NOMO-1 treated with DMSO at 0.1 percent for 48 hours (cell line): Measurements from ENCODE around the gene LEMD3.
"Not testable (repeated sequence)": the region's sequence is repeated elsewhere in the genome, so short reads cannot be mapped to it uniquely, and the experiment has no call there.

Experiments
- DNase-seq: peaks from one replicate; lab custom pipeline; 2025; ENCODE audit not compliant: unreplicated experiment; lab: John Stamatoyannopoulos, UW

LEMD3 gene

GRCh38 chr12:65276916-65277530, 107.6 kb downstream of the LEMD3 start:
- peak; percentile 73 for DNase-seq

DNA sequence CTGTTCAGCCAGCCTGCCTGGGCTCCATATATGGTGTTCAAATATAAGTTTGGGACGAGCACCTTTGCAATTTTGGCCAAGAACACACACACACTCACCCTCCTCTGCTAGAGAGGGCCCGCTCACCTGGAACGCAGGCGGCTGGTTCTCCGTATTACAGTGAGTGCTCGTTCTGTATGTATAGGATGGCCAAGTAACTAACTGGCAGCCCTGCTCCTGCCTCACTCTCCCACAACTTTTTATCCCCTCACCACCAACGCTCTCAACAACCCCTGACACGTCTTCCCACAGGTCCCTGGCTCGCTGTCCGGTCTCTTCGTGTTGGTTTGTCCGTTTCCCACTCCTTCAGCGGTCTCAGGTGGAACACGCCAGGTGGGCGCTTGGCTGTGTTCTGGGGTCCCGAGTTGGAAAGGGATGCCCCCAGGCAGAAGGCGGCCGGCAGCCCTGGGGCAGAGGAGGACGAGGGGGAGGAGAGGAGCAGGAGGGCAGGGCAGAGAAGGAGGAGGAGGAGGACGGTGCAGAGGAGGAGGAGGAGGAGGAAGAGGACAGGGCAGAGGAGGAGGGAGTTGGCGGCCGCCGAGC, 108.7 kb downstream of the LEMD3 start:
- no peak for DNase-seq

- DNase-seq, result no peak
Measured at GRCh38 chr12:65278576-65279368, 109.4 kb downstream of the LEMD3 start, which contains the start of gene MSRB3. MSRB3 (plus strand) TSS chr12:65278683; CDS start chr12:65308580, 29,897 bp downstream.

GRCh38 chr12:65279369-65280112, 110.2 kb downstream of the LEMD3 start:
- DNase-seq, result no peak

- peak; percentile 46 for DNase-seq
Measured at GRCh38 chr12:65280306-65280705, 110.9 kb downstream of the LEMD3 start.

DNA sequence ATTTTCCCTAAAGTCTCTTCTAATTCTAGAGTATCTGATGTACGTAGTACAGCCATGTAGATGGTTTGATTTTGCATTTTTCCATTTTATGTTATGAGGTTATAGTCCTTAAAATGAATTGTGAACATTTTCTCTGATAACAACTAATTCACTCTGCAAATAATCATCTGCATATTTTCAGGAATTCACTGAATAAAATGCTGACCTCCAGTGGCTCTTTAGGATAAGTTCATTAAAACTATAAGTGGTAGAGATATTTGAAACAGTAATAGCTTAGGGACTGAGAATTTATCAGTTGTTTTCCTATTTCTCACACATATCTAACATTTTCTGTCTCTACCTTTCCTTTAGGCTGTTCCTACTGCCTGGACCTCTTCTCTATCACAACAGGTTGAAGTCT, 113.5 kb downstream of the LEMD3 start:
- no peak for DNase-seq

DNA sequence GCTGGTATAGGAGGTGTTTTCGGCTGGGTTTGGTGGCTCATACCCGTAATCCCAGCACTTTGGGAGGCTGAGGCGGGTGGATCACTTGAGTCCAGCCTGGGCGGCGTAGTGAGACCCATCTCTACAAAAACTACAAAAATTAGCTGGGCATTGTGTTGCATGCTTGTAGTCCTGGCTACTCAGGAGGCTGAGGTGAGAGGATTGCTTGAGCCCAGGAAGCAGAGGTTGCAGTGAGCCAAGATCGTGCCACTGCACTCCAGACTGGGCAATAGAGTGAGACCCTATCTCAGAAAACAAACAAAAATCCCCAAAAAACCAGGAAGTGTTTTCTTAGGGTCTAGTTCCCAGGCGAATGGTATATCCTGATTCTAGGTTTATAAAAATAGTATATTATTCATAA, 116.1 kb downstream of the LEMD3 start:
- DNase-seq, result not testable (repeated sequence)

GRCh38 chr12:65287426-65287825, 118.0 kb downstream of the LEMD3 start:
- no peak for DNase-seq

DNA sequence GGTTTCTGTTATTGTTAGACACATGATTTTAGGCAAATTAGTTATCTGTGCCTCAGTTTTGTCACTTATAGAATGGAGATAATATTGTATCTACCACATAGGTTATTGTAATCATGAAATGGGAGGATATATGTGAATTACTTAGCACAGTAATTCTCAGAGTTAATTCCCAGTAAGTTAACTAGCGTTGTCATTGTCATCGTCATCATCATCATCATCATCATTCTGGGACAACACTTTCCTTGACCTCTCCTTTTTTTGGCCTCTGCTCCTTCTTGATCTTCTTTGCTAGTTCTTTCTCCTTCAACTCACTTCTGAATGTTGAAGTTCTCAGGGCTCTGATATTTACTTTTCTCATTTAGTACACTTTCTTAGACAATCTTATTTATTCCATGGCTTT, 122.9 kb downstream of the LEMD3 start:
- DNase-seq, result no peak

- DNase-seq, result no peak
Measured at GRCh38 chr12:65293735-65294134, 124.4 kb downstream of the LEMD3 start.

DNA sequence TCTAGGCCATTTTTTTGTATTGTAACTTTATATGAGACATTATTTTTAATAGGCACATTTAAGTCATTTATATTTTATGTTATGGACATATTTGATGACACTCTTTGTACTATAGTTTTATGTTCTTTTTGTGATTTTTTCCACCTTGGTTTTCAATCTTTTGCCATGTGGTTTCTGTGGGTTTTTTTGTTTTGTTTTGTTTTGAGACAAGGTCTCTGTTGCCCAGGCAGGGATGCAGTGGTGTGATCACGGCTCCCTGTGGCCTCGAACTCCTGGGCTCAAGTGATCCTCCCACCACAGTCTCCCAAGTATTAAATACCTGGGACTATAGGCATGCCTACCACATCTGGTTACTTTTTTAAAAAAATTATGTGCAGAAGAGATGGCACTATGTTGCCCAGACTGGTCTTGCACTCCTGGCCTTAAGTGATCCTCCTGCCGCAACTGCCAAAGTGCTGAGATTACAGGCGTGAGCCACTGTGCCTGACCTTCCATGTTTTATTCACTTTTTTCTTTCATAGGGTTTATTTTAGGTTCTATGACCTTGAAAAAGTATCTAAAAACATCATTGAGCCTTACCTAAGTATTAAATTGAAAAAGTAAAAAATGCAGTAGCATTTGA, 125.4 kb downstream of the LEMD3 start:
- no peak for DNase-seq

DNA sequence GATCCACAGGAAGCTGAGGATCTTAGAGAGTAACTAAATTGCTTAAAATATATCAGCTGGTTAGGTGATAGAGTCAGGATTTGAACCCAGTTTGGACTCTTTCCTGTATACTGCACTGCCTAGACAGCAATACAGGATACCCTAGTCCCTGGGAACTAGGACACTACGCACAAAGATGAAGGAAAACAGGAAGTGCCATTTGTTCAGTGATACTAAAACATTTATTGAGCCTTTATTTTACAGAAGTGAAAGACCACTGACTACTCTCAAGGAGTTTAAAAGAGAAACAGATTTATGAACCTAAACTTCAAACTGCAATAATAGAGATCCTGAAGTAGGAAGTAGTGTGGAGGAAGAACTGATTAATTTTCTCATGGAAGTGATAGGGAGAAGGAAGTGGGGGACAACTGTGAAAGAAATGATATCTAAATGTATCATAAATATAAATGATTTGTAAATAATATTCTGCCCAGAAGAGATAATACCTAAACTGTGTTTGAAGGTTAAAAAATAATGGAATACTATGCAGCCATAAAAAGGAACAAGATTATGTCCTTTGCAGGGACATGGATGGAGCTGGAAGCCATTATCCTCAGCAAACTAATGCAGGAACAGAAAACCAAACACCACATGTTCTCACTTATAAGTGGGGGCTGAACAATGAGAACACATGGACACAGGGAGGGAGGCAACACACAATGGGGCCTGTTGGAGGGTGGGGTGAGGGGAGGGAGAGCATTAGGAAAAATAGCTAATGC, 127.3 kb downstream of the LEMD3 start:
- DNase-seq, result peak; percentile 81
